Chondrocyte (in vitro differentiated cells): ENCODE data around the gene KRTCAP3. TPM values are rescaled to one million over a fixed set of nuclear protein-coding genes. Genes with fewer than 3 reads are reported as not detected.
"Not testable (repeated sequence)": the region's sequence is repeated elsewhere in the genome, so short reads cannot be mapped to it uniquely, and the experiment has no call there.

Source experiments
- DNase-seq: peaks from one replicate; pipeline ENCODE4 v3.0.0; 2021; ENCODE audit warnings: mixed read lengths, low spot score
- H3K27ac Mint-ChIP-seq: one replicate; pipeline ENCODE4 v1.8.0; 2021; ENCODE audit warnings: mild to moderate bottlenecking, moderate library complexity, mixed read lengths; ENCODE audit not compliant: unreplicated experiment
- H3K27me3 Mint-ChIP-seq: 2 replicates; pipeline ENCODE4 v1.8.0; 2021; ENCODE audit warnings: low read depth, mixed read lengths
- H3K36me3 Mint-ChIP-seq: 2 replicates; pipeline ENCODE4 v1.8.0; 2021; ENCODE audit warnings: low read depth, mixed read lengths
- H3K4me1 Mint-ChIP-seq: 2 replicates; pipeline ENCODE4 v1.8.0; 2021; ENCODE audit warnings: low read depth, mild to moderate bottlenecking, mixed read lengths
- H3K4me3 Mint-ChIP-seq: one replicate; pipeline ENCODE4 v1.8.0; 2021; ENCODE audit warnings: mild to moderate bottlenecking, moderate library complexity, mixed read lengths; ENCODE audit not compliant: unreplicated experiment
- H3K9me3 Mint-ChIP-seq: 2 replicates; pipeline ENCODE4 v1.8.0; 2021; ENCODE audit warnings: low read depth, mixed read lengths
- total RNA-seq: library from RNA; stranded (reverse); gene quantifications from 3 replicates; pipeline ENCODE4 v1.2.1, GENCODE V29; 2021
- TF ChIP-seq, protein P1 (sequence below): fragments of 200-600 bp; sonication (generic); IDR thresholded peaks from 2 replicates; pipeline ENCODE4 v1.5.0; 2021; ENCODE audit warnings: antibody characterized with exemption, mild to moderate bottlenecking, moderate library complexity

The KRTCAP3 gene
- total RNA-seq, 1 donor from 2014 or later = 1.4 TPM

DNA sequence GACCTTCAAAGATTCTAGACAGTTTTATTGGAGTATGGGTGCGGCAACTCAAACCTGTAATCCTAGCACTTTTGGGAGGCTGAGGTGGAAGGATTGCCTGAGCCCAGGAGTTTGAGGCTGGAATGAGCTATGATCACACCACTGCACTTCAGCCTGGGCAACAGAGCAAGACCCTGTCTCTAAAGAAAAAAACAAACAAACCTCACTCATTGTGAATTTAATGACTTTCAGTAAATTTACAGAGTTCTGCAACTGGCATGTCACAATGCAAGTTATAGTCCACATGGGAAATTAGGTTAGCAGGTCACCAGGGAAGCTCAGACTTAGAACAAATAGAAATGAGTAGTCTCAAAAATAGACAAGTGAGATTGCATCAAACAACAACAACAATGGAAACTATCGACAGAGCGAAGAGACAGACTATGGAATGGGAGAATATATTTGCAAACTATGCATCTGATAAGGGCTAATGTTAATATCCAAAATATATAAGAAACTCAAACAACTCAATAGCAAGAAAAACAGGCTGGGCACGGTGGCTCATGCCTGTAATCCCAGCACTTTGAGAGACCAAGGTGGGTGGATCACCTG, 20.4 kb upstream of the KRTCAP3 start:
- Mint-ChIP-seq H3K27ac (no peak overlapping the region), H3K9me3 (no peaks in the 10 kb centered on the region), H3K36me3 (no peaks in the 10 kb centered on the region), H3K27me3 (no peaks in the 10 kb centered on the region), H3K4me3 (no peak overlapping the region), H3K4me1 (no peaks in the 10 kb centered on the region)
- no peak for DNase-seq
- TF ChIP-seq, protein P1, sequence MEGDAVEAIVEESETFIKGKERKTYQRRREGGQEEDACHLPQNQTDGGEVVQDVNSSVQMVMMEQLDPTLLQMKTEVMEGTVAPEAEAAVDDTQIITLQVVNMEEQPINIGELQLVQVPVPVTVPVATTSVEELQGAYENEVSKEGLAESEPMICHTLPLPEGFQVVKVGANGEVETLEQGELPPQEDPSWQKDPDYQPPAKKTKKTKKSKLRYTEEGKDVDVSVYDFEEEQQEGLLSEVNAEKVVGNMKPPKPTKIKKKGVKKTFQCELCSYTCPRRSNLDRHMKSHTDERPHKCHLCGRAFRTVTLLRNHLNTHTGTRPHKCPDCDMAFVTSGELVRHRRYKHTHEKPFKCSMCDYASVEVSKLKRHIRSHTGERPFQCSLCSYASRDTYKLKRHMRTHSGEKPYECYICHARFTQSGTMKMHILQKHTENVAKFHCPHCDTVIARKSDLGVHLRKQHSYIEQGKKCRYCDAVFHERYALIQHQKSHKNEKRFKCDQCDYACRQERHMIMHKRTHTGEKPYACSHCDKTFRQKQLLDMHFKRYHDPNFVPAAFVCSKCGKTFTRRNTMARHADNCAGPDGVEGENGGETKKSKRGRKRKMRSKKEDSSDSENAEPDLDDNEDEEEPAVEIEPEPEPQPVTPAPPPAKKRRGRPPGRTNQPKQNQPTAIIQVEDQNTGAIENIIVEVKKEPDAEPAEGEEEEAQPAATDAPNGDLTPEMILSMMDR = no peak

- Mint-ChIP-seq H3K36me3 (no peaks in the 10 kb centered on the region), H3K9me3 (no peaks in the 10 kb centered on the region), H3K4me1 (peaks cover 6% of the 10 kb centered on the region), H3K4me3 (no peak overlapping the region), H3K27ac (no peak overlapping the region), H3K27me3 (no peaks in the 10 kb centered on the region)
- TF ChIP-seq, protein P1 = no peak
- DNase-seq = no peak
Observed at GRCh38 chr2:27422958-27423357, 19.2 kb upstream of the KRTCAP3 start.

GRCh38 chr2:27425039-27425438, 17.1 kb upstream of the KRTCAP3 start:
- not testable (repeated sequence) for H3K27ac Mint-ChIP-seq, DNase-seq
- peaks cover 15% of the 10 kb centered on the region for H3K4me1 Mint-ChIP-seq

GRCh38 chr2:27427863-27428212, 14.3 kb upstream of the KRTCAP3 start:
- DNase-seq = no peak
- TF ChIP-seq, protein P1 = no peak
- H3K27me3 Mint-ChIP-seq = no peaks in the 10 kb centered on the region
- peak overlapping the region; percentile 93 for H3K4me3 Mint-ChIP-seq
- no peaks in the 10 kb centered on the region for H3K9me3 Mint-ChIP-seq
- peak overlapping the region; percentile 98 for H3K27ac Mint-ChIP-seq
- peaks cover 35% of the 10 kb centered on the region for H3K4me1 Mint-ChIP-seq
- H3K36me3 Mint-ChIP-seq = no peaks in the 10 kb centered on the region

More at GRCh38 chr2:27425039-27425438, 17.1 kb upstream of the KRTCAP3 start:
- not testable (repeated sequence) for H3K9me3 Mint-ChIP-seq, H3K27me3 Mint-ChIP-seq, H3K4me3 Mint-ChIP-seq, H3K36me3 Mint-ChIP-seq

DNA sequence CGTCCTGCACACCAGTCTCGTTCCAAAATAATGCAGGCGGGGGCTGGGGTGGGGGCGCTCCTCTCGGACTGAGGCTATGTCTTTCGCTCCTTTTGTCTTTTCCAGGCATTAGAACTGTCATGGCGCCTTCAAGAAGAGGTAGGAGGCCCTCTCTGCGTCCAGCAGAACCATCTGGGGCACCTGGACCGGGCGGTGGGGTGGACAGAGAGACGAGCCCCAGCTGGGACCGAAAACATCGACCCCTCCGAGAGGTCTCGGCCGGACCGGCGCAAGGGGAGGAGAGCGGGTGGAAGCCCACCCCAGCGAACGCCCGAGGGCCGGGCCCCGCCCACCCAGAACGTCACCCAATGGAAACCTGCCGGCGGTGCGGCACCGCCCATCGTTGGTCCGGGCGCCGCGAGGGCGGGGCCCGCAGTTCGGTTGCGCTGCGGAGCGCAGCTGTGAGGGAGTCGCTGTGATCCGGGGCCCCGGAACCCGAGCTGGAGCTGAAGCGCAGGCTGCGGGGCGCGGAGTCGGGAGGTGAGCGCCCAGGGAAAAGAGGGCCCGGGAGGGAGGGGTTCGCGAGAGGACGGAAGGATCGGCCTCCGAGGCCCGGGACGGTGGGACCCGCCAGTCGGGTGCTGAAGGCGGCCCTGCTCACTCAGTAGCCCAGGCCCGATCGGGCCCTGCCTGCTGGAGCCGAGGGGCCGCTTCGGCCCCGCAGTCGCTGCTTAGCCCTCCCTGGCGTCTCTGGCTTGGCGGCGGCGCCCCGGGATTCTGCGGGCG, 13.8 kb upstream of the KRTCAP3 start, which contains the start of gene NRBP1:
Gene NRBP1 (plus strand): TSS at position 419 of the 765 bp plus-strand sequence. CDS start 4,643 bp downstream, outside the sequence.
- Mint-ChIP-seq H3K4me3 (peak within 1 kb of the TSS; percentile 95), H3K9me3 (no peaks in the 10 kb centered on the region), H3K27ac (peak within 1 kb of the TSS; percentile 98), H3K4me1 (peaks cover 35% of the 10 kb centered on the region), H3K27me3 (no peaks in the 10 kb centered on the region), H3K36me3 (peaks cover 4% of the 10 kb centered on the region)
- peak; percentile 96 for DNase-seq
- TF ChIP-seq, protein P1 = peak; percentile 34
